ENCODE measurements around the gene TMEM125.

- no peak for TF ChIP-seq CTCF (IDR thresholded peaks at IDR 0.05)
- TF ChIP-seq POLR2A (IDR thresholded peaks at IDR 0.05): no peak
Observed at GRCh38 chr1:43305926-43306687, 36.3 kb downstream of the TMEM125 start.

All from esophagus squamous epithelium (tissue), 4 donors.